Measurements from ENCODE around the gene GPR137B. TPM values are rescaled to one million over a fixed set of nuclear protein-coding genes. Genes with fewer than 3 reads are reported as not detected.

The GPR137B gene
- total RNA-seq, 1 experiment from 2014 or later: 11.1 TPM

DNA sequence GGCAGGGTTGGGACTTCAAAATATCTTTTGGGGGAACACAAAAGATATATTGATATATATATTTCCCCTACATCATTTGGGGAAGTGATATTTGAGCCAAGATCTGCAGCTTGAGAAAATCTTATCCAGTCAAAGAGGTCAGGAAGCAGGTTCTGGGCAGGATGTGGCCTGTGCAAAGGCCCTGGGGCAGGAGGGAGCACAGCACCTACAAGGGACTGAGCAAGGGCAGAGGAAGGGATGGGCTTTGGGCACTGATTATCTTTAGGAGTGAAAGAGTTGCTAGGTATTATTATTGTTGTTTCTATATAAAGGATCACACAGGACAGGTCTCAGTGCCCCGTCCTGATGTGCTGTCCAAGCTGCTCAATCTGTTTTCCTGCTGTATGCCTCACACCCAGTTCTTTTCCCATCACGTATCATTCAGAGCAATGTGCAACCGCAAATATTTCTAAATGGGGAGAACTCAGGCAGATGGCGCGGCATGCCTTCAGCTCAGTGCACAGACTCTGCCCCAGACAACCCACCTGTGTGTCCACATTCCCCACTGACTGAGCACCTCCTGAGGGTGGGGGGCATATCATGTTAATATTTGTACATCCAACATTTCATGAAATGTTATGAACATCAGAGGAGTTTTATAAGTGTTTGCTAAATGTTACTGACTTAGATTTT is 28.1 kb upstream of the GPR137B start:
- DNase-seq (ENCODE audit: low read depth): no peak

DNA sequence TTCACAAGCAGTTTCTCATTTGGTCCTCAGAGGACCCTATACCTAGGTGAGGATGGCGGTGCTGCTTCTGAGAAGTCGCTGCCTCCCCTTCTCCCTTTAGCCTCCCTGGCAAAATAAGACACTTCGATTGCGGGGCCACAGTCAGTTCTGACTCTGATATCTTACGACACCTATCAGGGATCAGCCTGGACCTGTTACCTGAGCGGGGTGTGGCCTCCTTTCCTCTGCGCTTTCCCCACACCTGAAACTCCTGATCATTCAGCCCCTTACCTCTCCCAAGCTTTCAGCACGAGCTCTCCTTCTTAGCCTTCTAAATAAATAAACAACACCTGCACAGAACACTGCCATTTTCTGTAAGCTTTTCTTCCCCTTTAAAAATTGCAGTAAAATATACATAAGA is 24.6 kb upstream of the GPR137B start:
- DNase-seq (ENCODE audit: low read depth): no peak

GRCh38 chr1:236119943-236120484 is 22.3 kb upstream of the GPR137B start:
- no peak for DNase-seq (ENCODE audit: low read depth)

- DNase-seq (ENCODE audit: low read depth): no peak
These were observed 21.6 kb upstream of the GPR137B start for GRCh38 chr1:236120721-236121153.

- no peak for DNase-seq (ENCODE audit: low read depth)
These were observed 20.2 kb upstream of the GPR137B start for GRCh38 chr1:236122176-236122575.

- no peak for DNase-seq (ENCODE audit: low read depth)
These were observed 18.8 kb upstream of the GPR137B start for GRCh38 chr1:236123563-236123962.

GRCh38 chr1:236124965-236125364 is 17.4 kb upstream of the GPR137B start:
- DNase-seq (ENCODE audit: low read depth): no peak

DNA sequence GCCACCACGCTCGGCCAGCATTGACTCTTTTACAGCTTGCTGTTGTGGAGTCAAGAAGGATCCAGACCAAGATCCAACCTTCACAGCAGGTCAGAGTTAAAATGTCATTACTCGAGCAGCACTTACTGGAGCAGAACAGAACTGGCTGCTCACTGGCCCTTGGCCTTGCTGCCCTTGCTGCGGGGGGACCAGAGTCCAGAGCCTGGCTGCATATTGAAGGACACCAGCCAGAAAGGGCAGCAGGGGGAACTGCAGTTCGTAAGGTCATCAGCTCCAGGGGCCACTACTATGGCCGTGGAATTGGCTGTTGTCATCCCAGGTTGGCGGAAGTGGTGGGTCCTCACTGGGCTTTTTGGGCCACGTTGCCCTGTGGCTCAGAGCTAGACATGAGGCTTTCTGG is 15.3 kb upstream of the GPR137B start:
- DNase-seq (ENCODE audit: low read depth): no peak

- no peak for DNase-seq (ENCODE audit: low read depth)
These were observed 13.6 kb upstream of the GPR137B start for GRCh38 chr1:236128646-236129178.

DNA sequence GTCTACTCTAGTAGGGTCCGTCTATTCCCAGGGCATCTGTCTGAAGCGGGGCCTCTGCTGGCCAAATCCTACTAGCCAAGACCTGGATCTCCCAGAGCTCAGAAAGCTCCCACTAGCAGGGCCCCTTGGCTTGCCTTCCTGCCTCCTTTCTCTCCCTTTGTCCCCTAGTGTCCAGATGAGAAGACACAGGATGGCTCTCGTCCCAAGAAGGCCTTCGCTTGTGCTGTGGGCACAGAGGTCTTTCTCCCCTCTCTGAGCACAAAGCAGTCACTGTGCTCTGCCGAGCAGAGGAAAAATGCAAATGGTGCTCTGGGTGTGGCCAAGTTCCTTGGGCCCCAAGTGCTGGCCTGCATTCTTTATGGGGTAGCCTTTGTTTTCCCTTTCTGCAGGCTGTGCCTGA is 13.0 kb upstream of the GPR137B start:
- no peak for DNase-seq (ENCODE audit: low read depth)

DNA sequence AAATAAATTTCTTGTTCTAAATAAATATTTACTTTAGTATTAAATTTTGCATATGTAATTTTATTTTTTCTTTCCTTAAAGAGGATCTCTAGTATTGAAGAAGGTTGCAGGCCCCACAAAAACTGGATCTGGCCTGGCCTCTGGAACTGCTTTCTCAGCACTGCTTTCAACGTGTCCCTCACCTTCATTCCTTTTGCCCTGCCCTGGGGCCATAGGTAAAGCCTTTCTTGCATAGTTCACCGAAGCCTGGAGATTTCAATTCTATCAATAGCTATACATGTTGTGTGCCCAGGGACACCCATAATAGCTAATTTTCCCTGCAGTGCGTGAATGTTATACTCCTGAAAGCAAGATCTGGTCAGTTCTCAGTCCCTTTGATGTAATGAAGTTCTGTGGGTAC is 12.0 kb upstream of the GPR137B start:
- no peak for DNase-seq (ENCODE audit: low read depth)

- no peak for DNase-seq (ENCODE audit: low read depth)
These were observed 10.4 kb upstream of the GPR137B start for GRCh38 chr1:236131916-236132315.

DNA sequence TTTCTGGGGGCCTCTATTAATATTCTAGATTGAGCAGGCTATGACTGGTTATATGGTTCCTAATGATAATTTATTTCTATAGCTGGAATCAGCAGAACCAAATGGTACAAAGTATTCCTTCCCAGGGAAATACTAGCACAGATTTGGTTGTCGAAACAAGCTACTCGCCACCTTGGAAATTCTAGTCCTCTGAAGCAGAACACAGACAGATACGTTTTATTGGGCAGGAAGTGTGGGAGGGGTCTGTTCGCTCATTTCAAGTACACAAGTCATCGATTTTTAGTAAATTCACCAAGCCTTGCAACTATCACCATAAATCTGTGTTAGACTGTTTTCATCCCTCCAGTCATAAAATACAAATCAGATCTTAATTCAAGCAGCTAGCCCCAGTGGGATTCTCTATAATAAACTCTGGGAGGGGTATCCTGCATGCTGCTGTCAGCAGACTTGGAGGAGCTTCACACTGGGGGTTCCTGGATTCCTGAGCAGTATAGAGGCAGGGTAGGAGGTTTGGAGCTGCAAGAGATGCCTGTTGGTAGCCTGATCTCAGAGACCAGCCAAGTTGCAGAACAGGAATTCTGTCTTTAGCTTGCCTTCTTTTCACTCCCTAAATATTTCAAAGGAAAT is 9.8 kb upstream of the GPR137B start:
- no peak for DNase-seq (ENCODE audit: low read depth)

DNA sequence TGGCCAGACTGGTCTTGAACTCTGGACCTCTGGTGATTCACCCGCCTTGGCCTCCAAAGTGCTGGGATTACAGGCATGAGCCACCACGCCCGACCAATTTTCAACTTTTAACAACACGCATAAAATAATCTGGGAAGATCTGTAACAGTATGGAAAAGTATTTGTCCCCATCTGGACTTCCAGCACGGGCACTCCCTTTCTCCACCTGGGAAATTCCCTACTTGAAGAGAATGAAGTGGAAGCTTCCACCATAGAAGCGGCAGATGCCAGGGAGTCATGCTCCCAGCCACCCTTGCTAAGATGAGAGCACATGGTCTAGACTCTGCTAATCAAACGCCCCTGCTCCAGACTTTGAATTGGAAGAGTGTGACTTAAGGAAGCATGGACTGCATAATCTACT is 9.0 kb upstream of the GPR137B start:
- no peak for DNase-seq (ENCODE audit: low read depth)

- DNase-seq (ENCODE audit: low read depth): no peak
These were observed 8.5 kb upstream of the GPR137B start for GRCh38 chr1:236133802-236134201.

DNA sequence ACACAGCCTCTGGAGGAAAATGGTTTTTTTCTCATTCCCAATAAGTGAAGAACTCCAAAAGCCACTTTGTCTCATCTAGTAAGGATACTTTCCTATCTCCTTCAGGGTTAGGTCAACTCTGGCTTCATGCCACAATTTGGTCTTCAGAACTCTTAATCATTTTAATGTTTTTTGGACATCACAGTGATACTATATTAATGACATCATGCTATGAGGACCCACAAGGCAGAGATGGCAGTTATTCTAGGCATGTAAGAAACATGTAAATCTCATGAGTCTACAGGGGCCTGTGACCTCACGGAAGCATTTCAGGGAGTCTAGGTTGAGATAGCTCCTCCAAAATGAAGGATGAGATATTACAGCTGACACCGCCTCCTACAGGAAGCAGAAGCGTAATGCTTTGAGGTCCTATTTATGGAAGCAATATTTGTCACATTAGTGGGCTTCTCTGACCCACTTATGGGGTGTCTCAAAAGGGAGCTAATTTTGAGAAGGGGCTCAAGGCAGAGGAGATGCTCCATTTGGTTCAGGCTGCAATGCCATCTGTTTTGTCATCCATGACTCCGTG is 5.0 kb upstream of the GPR137B start:
- DNase-seq (ENCODE audit: low read depth): no peak

DNA sequence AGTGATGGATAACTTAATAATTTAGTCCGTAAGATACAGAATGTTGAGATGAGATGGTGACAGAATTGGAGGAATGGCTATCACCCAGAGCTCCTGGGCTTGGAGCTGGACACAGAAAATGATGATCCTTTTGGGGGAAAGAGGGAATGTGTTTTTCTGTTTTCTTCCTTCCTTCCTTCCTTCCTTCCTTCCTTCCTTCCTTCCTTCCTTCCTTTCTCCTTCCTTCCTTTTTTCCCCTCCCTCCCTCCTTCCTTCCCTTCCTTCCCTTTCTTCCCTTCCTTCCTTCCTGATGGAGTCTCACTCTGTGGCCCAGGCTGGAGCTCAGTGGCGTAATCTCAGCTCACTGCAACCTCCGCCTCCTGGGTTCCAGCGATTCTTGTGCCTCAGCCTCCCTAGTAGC is 2.8 kb upstream of the GPR137B start:
- no peak for DNase-seq (ENCODE audit: low read depth)

GRCh38 chr1:236140705-236141446 is 1.5 kb upstream of the GPR137B start:
- DNase-seq (ENCODE audit: low read depth): no peak

GRCh38 chr1:236141447-236142252 is 689 bp upstream of the GPR137B start:
- DNase-seq (ENCODE audit: low read depth): peak; percentile 38

- peak; percentile 48 for DNase-seq (ENCODE audit: low read depth)
These were observed 987 bp downstream of the GPR137B start for GRCh38 chr1:236143104-236143948.
